ENCODE results near the gene DAB1. TPM values are rescaled to one million over a fixed set of nuclear protein-coding genes. Genes with fewer than 3 reads are reported as not detected.

The DAB1 gene
- total RNA-seq, 6 donors from 2014 or later, result 0.15 to 0.20 TPM; not detected in 4

DNA sequence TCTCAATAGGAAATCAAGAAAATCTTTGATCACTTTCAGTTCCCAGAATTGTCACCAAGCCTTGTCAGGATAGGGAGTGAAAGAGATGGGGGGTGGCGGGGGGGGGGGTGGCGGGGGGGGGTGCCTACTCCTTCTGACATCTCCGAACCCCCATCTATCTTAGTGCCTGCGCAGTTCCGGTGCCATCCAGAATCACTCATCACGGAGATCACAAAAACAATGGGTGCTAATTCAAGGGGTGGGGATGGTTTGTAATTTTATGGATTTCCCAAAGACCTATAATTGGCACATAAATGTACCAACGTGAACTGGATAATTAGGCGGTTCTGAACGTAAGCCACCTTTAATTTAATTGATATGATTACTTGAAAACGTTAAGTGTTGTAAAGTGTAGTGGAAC lies 2.1 kb downstream of the DAB1 start:
- DNase-seq (no peak), ATAC-seq (ENCODE audit: low FRiP score in 2 of 2) (no peak)
- H3K27ac ChIP-seq, result no peak overlapping the region
- 3 to 4% methylated on average over 9 to 10 of the region's 10 CpGs for WGBS, 2 donors
- no peak overlapping the region for H3K4me3 ChIP-seq
- H3K4me1 ChIP-seq, result peaks cover 20 to 32% (median 22%) of the 10 kb centered on the region in 4 donors
- no peaks in the 10 kb centered on the region for H3K9me3 ChIP-seq
- H3K27me3 ChIP-seq, result peaks cover 0 to 22% (median 9%) of the 10 kb centered on the region in 4 donors
- TF ChIP-seq EP300 (IDR thresholded peaks at IDR 0.05) (no peak), POLR2A (IDR thresholded peaks at IDR 0.05) (no peak), POLR2AphosphoS5 (IDR thresholded peaks at IDR 0.05) (no peak)
- TF ChIP-seq, protein P1, sequence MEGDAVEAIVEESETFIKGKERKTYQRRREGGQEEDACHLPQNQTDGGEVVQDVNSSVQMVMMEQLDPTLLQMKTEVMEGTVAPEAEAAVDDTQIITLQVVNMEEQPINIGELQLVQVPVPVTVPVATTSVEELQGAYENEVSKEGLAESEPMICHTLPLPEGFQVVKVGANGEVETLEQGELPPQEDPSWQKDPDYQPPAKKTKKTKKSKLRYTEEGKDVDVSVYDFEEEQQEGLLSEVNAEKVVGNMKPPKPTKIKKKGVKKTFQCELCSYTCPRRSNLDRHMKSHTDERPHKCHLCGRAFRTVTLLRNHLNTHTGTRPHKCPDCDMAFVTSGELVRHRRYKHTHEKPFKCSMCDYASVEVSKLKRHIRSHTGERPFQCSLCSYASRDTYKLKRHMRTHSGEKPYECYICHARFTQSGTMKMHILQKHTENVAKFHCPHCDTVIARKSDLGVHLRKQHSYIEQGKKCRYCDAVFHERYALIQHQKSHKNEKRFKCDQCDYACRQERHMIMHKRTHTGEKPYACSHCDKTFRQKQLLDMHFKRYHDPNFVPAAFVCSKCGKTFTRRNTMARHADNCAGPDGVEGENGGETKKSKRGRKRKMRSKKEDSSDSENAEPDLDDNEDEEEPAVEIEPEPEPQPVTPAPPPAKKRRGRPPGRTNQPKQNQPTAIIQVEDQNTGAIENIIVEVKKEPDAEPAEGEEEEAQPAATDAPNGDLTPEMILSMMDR (IDR thresholded peaks at IDR 0.05), result no peak
- no peaks in the 10 kb centered on the region for H3K36me3 ChIP-seq

DNA sequence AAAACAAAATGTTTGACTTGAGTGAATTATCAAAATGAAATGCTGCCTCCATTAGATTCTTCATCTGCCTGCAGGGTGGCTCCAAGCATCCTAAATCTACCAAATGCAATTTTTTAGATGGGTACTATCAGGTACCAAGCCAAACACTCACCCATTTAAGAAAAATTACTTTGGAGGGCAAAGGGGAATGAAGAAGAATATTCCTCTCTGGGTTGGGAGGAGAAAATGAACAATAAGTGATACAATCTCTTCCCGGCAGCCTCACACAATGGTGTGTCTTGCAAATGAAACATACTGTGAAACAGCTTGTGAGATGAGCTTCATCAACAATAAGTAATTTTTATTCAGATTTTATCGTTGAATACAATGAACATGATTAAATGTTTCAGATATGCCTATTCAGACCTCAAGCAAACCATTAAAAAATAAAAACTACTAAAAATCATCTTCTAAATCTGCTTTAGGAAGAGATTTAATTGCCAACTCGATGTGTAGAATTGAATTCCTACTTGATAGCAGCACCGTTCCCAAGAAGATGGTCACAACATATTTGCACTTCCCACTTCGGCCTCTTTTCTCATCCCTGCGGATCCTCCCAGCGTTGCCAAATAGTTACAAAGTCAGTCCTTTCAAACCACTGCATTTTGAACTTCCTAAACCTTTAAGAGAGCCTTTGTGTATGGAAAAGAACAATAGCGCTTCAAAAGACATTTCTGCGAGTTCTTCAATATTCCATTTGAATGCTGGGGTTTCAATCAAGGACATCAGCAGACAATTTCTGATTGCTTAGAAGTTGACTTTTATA lies 2.7 kb downstream of the DAB1 start:
- TF ChIP-seq EP300 (IDR thresholded peaks at IDR 0.05), result no peak
- TF ChIP-seq, protein P1 (IDR thresholded peaks at IDR 0.05), result no peak
- TF ChIP-seq POLR2A (IDR thresholded peaks at IDR 0.05), result no peak
- no peak for TF ChIP-seq POLR2AphosphoS5 (IDR thresholded peaks at IDR 0.05)
- DNase-seq (no peak), ATAC-seq (ENCODE audit: low FRiP score in 2 of 2) (no peak)
- H3K4me1 ChIP-seq, result peaks cover 20 to 32% (median 22%) of the 10 kb centered on the region in 4 donors
- no peak overlapping the region for H3K4me3 ChIP-seq
- no peaks in the 10 kb centered on the region for H3K36me3 ChIP-seq
- H3K27me3 ChIP-seq, result peaks cover 0 to 22% (median 9%) of the 10 kb centered on the region in 4 donors
- 17 to 19% methylated on average over 9 of the region's 9 CpGs for WGBS, 2 donors
- H3K9me3 ChIP-seq, result no peaks in the 10 kb centered on the region
- H3K27ac ChIP-seq, result no peak overlapping the region

DNA sequence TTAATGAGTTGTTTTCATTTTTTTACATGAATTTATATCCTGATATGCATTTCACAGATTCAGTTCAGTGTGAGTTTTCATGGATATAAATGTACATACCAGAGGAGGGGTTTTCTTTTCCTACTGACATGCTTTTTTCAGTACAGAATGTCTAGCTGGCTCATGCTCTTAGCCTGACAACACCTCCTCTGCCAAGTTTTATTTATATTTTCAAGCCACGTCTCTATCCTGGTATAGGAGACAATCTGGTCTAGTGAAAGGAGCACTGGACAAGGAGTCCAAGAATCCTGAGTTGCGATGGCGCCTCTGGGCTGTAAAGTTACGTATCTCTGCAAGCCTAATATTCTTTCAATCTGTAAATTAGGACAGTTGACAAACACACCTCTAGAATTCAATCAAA lies 4.9 kb downstream of the DAB1 start:
- Histone ChIP-seq H3K36me3 (no peaks in the 10 kb centered on the region), H3K4me3 (no peak overlapping the region), H3K27me3 (peaks cover 0 to 19% (median 8%) of the 10 kb centered on the region in 4 donors), H3K4me1 (peaks cover 14 to 22% (median 14%) of the 10 kb centered on the region in 4 donors), H3K9me3 (no peaks in the 10 kb centered on the region), H3K27ac (no peak overlapping the region)
- WGBS, 2 donors, result 79% methylated on average over 4 of the region's 4 CpGs
- no peak for DNase-seq
- TF ChIP-seq EP300 (IDR thresholded peaks at IDR 0.05) (no peak), POLR2AphosphoS5 (IDR thresholded peaks at IDR 0.05) (no peak)
- no peak for ATAC-seq (ENCODE audit: low FRiP score in 2 of 2)

DNA sequence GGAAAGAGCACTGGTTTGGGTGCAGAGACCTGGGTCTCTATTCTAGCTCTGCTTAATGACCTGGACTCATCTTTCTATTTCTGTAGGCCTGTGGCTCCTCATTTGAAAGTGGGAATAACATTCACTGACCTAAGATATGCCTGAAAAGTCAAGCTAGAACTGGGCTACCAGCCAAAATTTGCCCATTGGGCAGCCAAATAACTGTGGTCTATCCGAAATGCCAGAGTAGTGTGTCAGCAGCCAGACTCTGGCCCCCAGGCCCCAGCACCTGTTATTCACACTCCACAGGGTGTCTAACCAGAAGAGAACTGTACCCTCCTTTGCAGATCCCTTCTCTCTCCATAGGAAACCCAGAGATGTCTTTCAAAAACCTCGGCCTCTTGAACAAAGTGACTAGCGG lies 12.6 kb downstream of the DAB1 start:
- WGBS, 2 donors, result 77 to 86% methylated on average over 3 of the region's 3 CpGs
- Histone ChIP-seq H3K36me3 (no peaks in the 10 kb centered on the region), H3K4me3 (no peak overlapping the region), H3K27me3 (no peaks in the 10 kb centered on the region), H3K27ac (no peak overlapping the region), H3K4me1 (no peaks in the 10 kb centered on the region), H3K9me3 (peaks cover 0 to 13% (median 0%) of the 10 kb centered on the region in 4 donors)
- ATAC-seq (ENCODE audit: low FRiP score in 2 of 2) (no peak), DNase-seq (no peak)
- TF ChIP-seq, protein P1 (IDR thresholded peaks at IDR 0.05), result no peak
- no peak for TF ChIP-seq EP300 (IDR thresholded peaks at IDR 0.05)
- TF ChIP-seq POLR2AphosphoS5 (IDR thresholded peaks at IDR 0.05), result no peak
- TF ChIP-seq POLR2A (IDR thresholded peaks at IDR 0.05), result no peak

DNA sequence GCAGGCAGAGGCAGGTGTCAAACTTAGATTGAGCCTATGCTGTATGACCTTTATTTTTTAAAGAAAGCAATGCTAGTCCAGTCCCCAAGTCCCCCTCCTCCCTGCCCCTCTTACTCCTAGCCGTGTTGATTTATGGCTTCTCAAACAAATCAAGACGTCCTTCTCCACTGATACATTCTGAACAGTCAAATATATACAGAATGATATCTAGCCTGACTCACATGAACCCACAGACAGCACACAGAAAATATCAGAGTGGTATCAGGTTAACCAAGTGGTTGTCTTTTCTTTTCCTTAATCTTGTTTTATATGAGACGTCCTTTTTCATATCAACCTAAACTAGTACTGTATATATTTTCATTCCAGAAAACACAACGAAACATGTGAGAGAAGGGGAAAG lies 13.4 kb downstream of the DAB1 start:
- H3K36me3 ChIP-seq, result no peaks in the 10 kb centered on the region
- no peaks in the 10 kb centered on the region for H3K4me1 ChIP-seq
- TF ChIP-seq EP300 (IDR thresholded peaks at IDR 0.05), result no peak
- TF ChIP-seq POLR2A (IDR thresholded peaks at IDR 0.05), result no peak
- TF ChIP-seq, protein P1 (IDR thresholded peaks at IDR 0.05), result no peak
- no peak for TF ChIP-seq POLR2AphosphoS5 (IDR thresholded peaks at IDR 0.05)
- WGBS, 2 donors, result 67 to 70% methylated on average over 4 of the region's 4 CpGs
- no peak overlapping the region for H3K27ac ChIP-seq
- H3K9me3 ChIP-seq, result peaks cover 0 to 13% (median 0%) of the 10 kb centered on the region in 4 donors
- no peak overlapping the region for H3K4me3 ChIP-seq
- ATAC-seq (ENCODE audit: low FRiP score in 2 of 2) (no peak), DNase-seq (no peak)
- no peaks in the 10 kb centered on the region for H3K27me3 ChIP-seq

Data from upper lobe of left lung (tissue), 6 donors.